ENCODE data around the gene NDEL1.

The NDEL1 gene

DNA sequence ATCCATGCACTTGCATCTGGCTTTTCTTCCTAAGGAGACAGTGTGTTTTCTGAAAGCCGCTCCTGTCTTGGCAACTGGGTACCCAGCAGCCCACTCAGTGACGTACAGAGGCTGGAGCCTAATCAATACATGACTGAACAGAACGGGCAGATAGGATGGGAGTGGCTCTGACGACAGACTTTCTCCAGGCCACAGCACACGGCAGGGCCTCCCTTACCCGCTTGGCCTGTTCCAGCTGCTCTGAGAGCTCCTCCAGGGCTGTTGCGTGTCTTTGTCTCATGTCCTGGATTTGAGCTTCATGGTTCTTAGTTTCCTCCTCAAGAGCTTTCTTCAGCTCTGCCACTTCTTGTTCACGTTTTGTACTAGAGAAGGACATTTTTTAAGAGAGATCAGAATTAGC, 64.9 kb downstream of the NDEL1 start:
- no peaks in the 10 kb centered on the region for H3K36me3 ChIP-seq (ENCODE audit: low read length)

DNA sequence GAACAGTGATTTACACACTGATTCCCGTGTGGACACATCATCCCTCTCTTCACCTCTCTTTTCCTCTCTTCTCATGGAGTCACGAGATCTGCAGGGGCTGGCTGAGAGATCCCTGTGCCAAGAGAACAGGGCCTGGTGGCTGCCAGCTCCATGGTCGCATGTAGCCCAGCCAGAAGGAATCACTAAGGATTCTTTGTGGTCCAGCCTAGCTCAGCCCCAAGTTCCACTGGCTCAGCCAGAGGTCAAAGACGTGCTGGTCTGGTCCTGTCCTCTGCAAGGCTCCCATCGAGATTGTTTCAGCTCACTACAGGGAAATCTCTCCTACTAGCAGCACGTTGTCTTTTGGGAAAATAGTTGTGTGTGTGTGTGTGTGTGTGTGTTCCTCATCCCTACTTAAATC, 66.4 kb downstream of the NDEL1 start:
- TF ChIP-seq, protein P1, sequence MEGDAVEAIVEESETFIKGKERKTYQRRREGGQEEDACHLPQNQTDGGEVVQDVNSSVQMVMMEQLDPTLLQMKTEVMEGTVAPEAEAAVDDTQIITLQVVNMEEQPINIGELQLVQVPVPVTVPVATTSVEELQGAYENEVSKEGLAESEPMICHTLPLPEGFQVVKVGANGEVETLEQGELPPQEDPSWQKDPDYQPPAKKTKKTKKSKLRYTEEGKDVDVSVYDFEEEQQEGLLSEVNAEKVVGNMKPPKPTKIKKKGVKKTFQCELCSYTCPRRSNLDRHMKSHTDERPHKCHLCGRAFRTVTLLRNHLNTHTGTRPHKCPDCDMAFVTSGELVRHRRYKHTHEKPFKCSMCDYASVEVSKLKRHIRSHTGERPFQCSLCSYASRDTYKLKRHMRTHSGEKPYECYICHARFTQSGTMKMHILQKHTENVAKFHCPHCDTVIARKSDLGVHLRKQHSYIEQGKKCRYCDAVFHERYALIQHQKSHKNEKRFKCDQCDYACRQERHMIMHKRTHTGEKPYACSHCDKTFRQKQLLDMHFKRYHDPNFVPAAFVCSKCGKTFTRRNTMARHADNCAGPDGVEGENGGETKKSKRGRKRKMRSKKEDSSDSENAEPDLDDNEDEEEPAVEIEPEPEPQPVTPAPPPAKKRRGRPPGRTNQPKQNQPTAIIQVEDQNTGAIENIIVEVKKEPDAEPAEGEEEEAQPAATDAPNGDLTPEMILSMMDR (IDR thresholded peaks at IDR 0.05; ENCODE audit: insufficient read depth, low read length, poor library complexity, severe bottlenecking), result no peak
- no peak for TF ChIP-seq EZH2phosphoT487 (conservative IDR thresholded peaks at IDR 0.05; ENCODE audit: low read length)
- no peak overlapping the region for H2AFZ ChIP-seq (ENCODE audit: low read depth, low read length, severe bottlenecking)
- no peak overlapping the region for H3K4me2 ChIP-seq (ENCODE audit: low read depth, low read length, poor library complexity, severe bottlenecking)
- no peaks in the 10 kb centered on the region for H3K79me2 ChIP-seq (ENCODE audit: insufficient read depth, low read length)
- H3K27ac ChIP-seq (ENCODE audit: low read depth, low read length), result no peak overlapping the region
- no peaks in the 10 kb centered on the region for H3K27me3 ChIP-seq (ENCODE audit: low read length)
- H3K9me3 ChIP-seq (ENCODE audit: insufficient read depth, low read length), result no peaks in the 10 kb centered on the region
- no peaks in the 10 kb centered on the region for H3F3A ChIP-seq (ENCODE audit: insufficient read depth)
- no peaks in the 10 kb centered on the region for H3K36me3 ChIP-seq (ENCODE audit: low read length)
- no peak overlapping the region for H3K4me3 ChIP-seq (ENCODE audit: insufficient read depth, low read length, poor library complexity, severe bottlenecking)
- H3K9ac ChIP-seq (ENCODE audit: low read length), result no peak overlapping the region
- no peaks in the 10 kb centered on the region for H4K20me1 ChIP-seq (ENCODE audit: low read depth, low read length)
- H3K9me2 ChIP-seq (replicated peaks; ENCODE audit: insufficient read depth, low read length), result no peaks in the 10 kb centered on the region

More for the DNA sequence above, 64.9 kb downstream of the NDEL1 start:
- H3F3A ChIP-seq (ENCODE audit: insufficient read depth), result no peaks in the 10 kb centered on the region
- H3K9me2 ChIP-seq (replicated peaks; ENCODE audit: insufficient read depth, low read length), result no peaks in the 10 kb centered on the region
- no peaks in the 10 kb centered on the region for H3K27me3 ChIP-seq (ENCODE audit: low read length)
- H2AFZ ChIP-seq (ENCODE audit: low read depth, low read length, severe bottlenecking), result no peak overlapping the region
- TF ChIP-seq, protein P1 (IDR thresholded peaks at IDR 0.05; ENCODE audit: insufficient read depth, low read length, poor library complexity, severe bottlenecking), result no peak
- no peak for TF ChIP-seq EZH2phosphoT487 (conservative IDR thresholded peaks at IDR 0.05; ENCODE audit: low read length)
- no peaks in the 10 kb centered on the region for H4K20me1 ChIP-seq (ENCODE audit: low read depth, low read length)
- H3K4me2 ChIP-seq (ENCODE audit: low read depth, low read length, poor library complexity, severe bottlenecking), result no peak overlapping the region
- no peak overlapping the region for H3K4me3 ChIP-seq (ENCODE audit: insufficient read depth, low read length, poor library complexity, severe bottlenecking)
- H3K9ac ChIP-seq (ENCODE audit: low read length), result no peak overlapping the region
- no peaks in the 10 kb centered on the region for H3K79me2 ChIP-seq (ENCODE audit: insufficient read depth, low read length)
- no peak overlapping the region for H3K27ac ChIP-seq (ENCODE audit: low read depth, low read length)
- H3K9me3 ChIP-seq (ENCODE audit: insufficient read depth, low read length), result no peaks in the 10 kb centered on the region

DNA sequence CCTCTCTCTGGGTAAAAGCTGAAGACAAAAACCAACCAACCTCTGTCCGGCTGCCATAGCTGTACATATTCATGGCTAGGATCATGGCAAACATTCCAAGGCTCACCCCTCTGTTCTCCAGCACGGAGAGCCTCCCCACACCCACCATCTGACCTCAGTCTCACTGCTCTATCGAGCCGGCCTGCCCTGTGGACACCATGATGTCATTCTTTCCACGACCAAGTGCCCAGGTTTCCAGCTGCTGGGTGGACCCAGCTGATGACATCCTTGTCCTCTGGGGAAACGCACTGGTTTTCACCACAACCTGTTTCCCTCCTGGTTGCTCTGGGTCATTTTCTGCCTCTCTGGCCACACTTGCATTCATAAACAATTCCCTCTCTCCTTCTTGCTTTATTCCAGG, 67.7 kb downstream of the NDEL1 start:
- no peaks in the 10 kb centered on the region for H3K27me3 ChIP-seq (ENCODE audit: low read length)
- no peak overlapping the region for H3K4me3 ChIP-seq (ENCODE audit: insufficient read depth, low read length, poor library complexity, severe bottlenecking)
- H3K9me2 ChIP-seq (replicated peaks; ENCODE audit: insufficient read depth, low read length), result no peaks in the 10 kb centered on the region
- no peaks in the 10 kb centered on the region for H3F3A ChIP-seq (ENCODE audit: insufficient read depth)
- H3K36me3 ChIP-seq (ENCODE audit: low read length), result no peaks in the 10 kb centered on the region
- H2AFZ ChIP-seq (ENCODE audit: low read depth, low read length, severe bottlenecking), result no peak overlapping the region
- TF ChIP-seq, protein P1 (IDR thresholded peaks at IDR 0.05; ENCODE audit: insufficient read depth, low read length, poor library complexity, severe bottlenecking), result no peak
- TF ChIP-seq EZH2phosphoT487 (conservative IDR thresholded peaks at IDR 0.05; ENCODE audit: low read length), result no peak
- H3K9me3 ChIP-seq (ENCODE audit: insufficient read depth, low read length), result no peaks in the 10 kb centered on the region
- H3K79me2 ChIP-seq (ENCODE audit: insufficient read depth, low read length), result no peaks in the 10 kb centered on the region
- no peaks in the 10 kb centered on the region for H4K20me1 ChIP-seq (ENCODE audit: low read depth, low read length)
- no peak overlapping the region for H3K27ac ChIP-seq (ENCODE audit: low read depth, low read length)
- H3K9ac ChIP-seq (ENCODE audit: low read length), result no peak overlapping the region
- H3K4me2 ChIP-seq (ENCODE audit: low read depth, low read length, poor library complexity, severe bottlenecking), result no peak overlapping the region

Measured in SU-DHL-6 (cell line).